ENCODE data around the gene DACT2.

GRCh38 chr6:168322966-168323365 lies 3.4 kb upstream of the DACT2 start:
- TF ChIP-seq, protein P1, sequence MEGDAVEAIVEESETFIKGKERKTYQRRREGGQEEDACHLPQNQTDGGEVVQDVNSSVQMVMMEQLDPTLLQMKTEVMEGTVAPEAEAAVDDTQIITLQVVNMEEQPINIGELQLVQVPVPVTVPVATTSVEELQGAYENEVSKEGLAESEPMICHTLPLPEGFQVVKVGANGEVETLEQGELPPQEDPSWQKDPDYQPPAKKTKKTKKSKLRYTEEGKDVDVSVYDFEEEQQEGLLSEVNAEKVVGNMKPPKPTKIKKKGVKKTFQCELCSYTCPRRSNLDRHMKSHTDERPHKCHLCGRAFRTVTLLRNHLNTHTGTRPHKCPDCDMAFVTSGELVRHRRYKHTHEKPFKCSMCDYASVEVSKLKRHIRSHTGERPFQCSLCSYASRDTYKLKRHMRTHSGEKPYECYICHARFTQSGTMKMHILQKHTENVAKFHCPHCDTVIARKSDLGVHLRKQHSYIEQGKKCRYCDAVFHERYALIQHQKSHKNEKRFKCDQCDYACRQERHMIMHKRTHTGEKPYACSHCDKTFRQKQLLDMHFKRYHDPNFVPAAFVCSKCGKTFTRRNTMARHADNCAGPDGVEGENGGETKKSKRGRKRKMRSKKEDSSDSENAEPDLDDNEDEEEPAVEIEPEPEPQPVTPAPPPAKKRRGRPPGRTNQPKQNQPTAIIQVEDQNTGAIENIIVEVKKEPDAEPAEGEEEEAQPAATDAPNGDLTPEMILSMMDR (IDR thresholded peaks at IDR 0.05) = no peak
- TF ChIP-seq POLR2A (IDR thresholded peaks at IDR 0.05) = no peak

Data from thyroid gland (tissue), 4 donors.